OCI-LY3 (cell line): ENCODE measurements around the gene BTF3.

Experiments used
- H2AFZ ChIP-seq: fragments of 200-600, 300-600 bp; shearing (Covaris generic); 2 replicates; pipeline ENCODE4 v1.6.0; 2014; ENCODE audit warnings: antibody characterized with exemption, low read depth, low read length
- H3K27ac ChIP-seq: fragments of 200-600, 300-600 bp; sonication (generic); 2 replicates; pipeline ENCODE4 v1.5.1; 2014; ENCODE audit warnings: mild to moderate bottlenecking, low read length, moderate library complexity, mixed read lengths
- H3K27me3 ChIP-seq: fragments of 200-600, 300-600 bp; sonication (generic); 2 replicates; pipeline ENCODE4 v1.6.1; 2014; ENCODE audit warnings: low read depth, low read length, mixed read lengths
- H3K36me3 ChIP-seq: fragments of 200-600, 300-600 bp; sonication (generic); replicated peaks from 2 replicates; pipeline ENCODE3; 2014; ENCODE audit warnings: low read depth, low read length, mixed read lengths
- H3K4me1 ChIP-seq: fragments of 300-600, 200-600 bp; sonication (generic); 2 replicates; pipeline ENCODE4 v1.6.1; 2014; ENCODE audit warnings: low read length, mixed read lengths
- H3K4me2 ChIP-seq: fragments of 200-600, 300-600 bp; sonication (generic); 2 replicates; pipeline ENCODE4 v1.6.1; 2014; ENCODE audit warnings: low read length, mixed read lengths
- H3K4me3 ChIP-seq: fragments of 300-600, 200-600 bp; sonication (generic); 2 replicates; pipeline ENCODE4 v1.5.1; 2014; ENCODE audit warnings: antibody characterized with exemption, mild to moderate bottlenecking, low read length, moderate library complexity
- H3K79me2 ChIP-seq: fragments of 300-600, 200-600 bp; shearing (Covaris generic); 2 replicates; pipeline ENCODE4 v1.6.1; 2014; ENCODE audit warnings: mild to moderate bottlenecking, low read length, mixed read lengths
- H3K9ac ChIP-seq: fragments of 300-600, 200-600 bp; shearing (Covaris generic); 2 replicates; pipeline ENCODE4 v1.6.0; 2014; ENCODE audit warnings: mild to moderate bottlenecking, low read length, moderate library complexity
- H3K9me3 ChIP-seq: fragments of 200-600, 300-600 bp; shearing (Covaris generic); 2 replicates; pipeline ENCODE4 v1.6.1; 2014; ENCODE audit warnings: low read length, mixed read lengths; ENCODE audit not compliant: insufficient read depth
- H4K20me1 ChIP-seq: fragments of 200-600, 300-600 bp; sonication (generic); 2 replicates; pipeline ENCODE4 v1.6.1; 2016; ENCODE audit warnings: low read length, mixed read lengths; ENCODE audit not compliant: insufficient read depth
- CTCF ChIP-seq: fragments of 200-600, 300-600 bp; sonication (generic); IDR thresholded peaks from 2 replicates; pipeline ENCODE4 v1.5.1; 2014; ENCODE audit warnings: antibody characterized with exemption, low read length, low read depth
- EZH2phosphoT487 ChIP-seq: fragments of 200-600 bp; shearing (Covaris generic); IDR thresholded peaks from 2 replicates; pipeline ENCODE4 v1.6.1; 2018; ENCODE audit warnings: antibody characterized with exemption, mixed run types, low read depth

Gene BTF3

GRCh38 chr5:73469878-73470277, 28.4 kb upstream of the BTF3 start:
- Histone ChIP-seq H3K79me2 (no peaks in the 10 kb centered on the region), H3K27me3 (no peaks in the 10 kb centered on the region)

GRCh38 chr5:73471654-73472053, 26.6 kb upstream of the BTF3 start:
- H3K36me3 ChIP-seq, result no peaks in the 10 kb centered on the region
- H3K4me2 ChIP-seq, result no peak overlapping the region
- no peaks in the 10 kb centered on the region for H4K20me1 ChIP-seq
- H2AFZ ChIP-seq, result no peak overlapping the region
- H3K79me2 ChIP-seq, result no peaks in the 10 kb centered on the region
- H3K9me3 ChIP-seq, result no peaks in the 10 kb centered on the region
- H3K27ac ChIP-seq, result no peak overlapping the region
- no peaks in the 10 kb centered on the region for H3K27me3 ChIP-seq
- no peaks in the 10 kb centered on the region for H3K4me1 ChIP-seq
- H3K9ac ChIP-seq, result no peak overlapping the region
- no peak for TF ChIP-seq CTCF
- TF ChIP-seq EZH2phosphoT487, result no peak
- H3K4me3 ChIP-seq, result no peak overlapping the region

More at GRCh38 chr5:73469878-73470277, 28.4 kb upstream of the BTF3 start:
- Histone ChIP-seq H2AFZ (no peak overlapping the region), H3K27ac (no peak overlapping the region), H3K9ac (no peak overlapping the region), H3K4me2 (no peak overlapping the region), H3K9me3 (no peaks in the 10 kb centered on the region), H3K4me1 (no peaks in the 10 kb centered on the region), H3K36me3 (no peaks in the 10 kb centered on the region), H4K20me1 (no peaks in the 10 kb centered on the region), H3K4me3 (no peak overlapping the region)
- TF ChIP-seq EZH2phosphoT487, result no peak
- no peak for TF ChIP-seq CTCF

- TF ChIP-seq EZH2phosphoT487 (no peak), CTCF (no peak)
Measured at GRCh38 chr5:73472116-73472515, 26.1 kb upstream of the BTF3 start.

GRCh38 chr5:73480500-73480899, 17.7 kb upstream of the BTF3 start:
- H3K27me3 ChIP-seq, result no peaks in the 10 kb centered on the region
- H3K4me3 ChIP-seq, result no peak overlapping the region
- H3K4me2 ChIP-seq, result peak overlapping the region; percentile 36
- H3K36me3 ChIP-seq, result no peaks in the 10 kb centered on the region
- H3K9ac ChIP-seq, result no peak overlapping the region
- TF ChIP-seq EZH2phosphoT487 (no peak), CTCF (no peak)
- peaks cover 15% of the 10 kb centered on the region for H3K4me1 ChIP-seq
- H2AFZ ChIP-seq, result no peak overlapping the region
- H3K27ac ChIP-seq, result no peak overlapping the region
- no peaks in the 10 kb centered on the region for H4K20me1 ChIP-seq
- no peaks in the 10 kb centered on the region for H3K9me3 ChIP-seq
- H3K79me2 ChIP-seq, result no peaks in the 10 kb centered on the region

More at GRCh38 chr5:73472116-73472515, 26.1 kb upstream of the BTF3 start:
- H3K36me3 ChIP-seq, result no peaks in the 10 kb centered on the region
- no peak overlapping the region for H2AFZ ChIP-seq
- H3K79me2 ChIP-seq, result no peaks in the 10 kb centered on the region
- H3K4me1 ChIP-seq, result no peaks in the 10 kb centered on the region
- no peak overlapping the region for H3K27ac ChIP-seq
- no peaks in the 10 kb centered on the region for H4K20me1 ChIP-seq
- no peak overlapping the region for H3K9ac ChIP-seq
- no peak overlapping the region for H3K4me3 ChIP-seq
- no peaks in the 10 kb centered on the region for H3K9me3 ChIP-seq
- H3K4me2 ChIP-seq, result no peak overlapping the region
- H3K27me3 ChIP-seq, result no peaks in the 10 kb centered on the region
